Stimulated activated CD4-positive, alpha-beta T cell treated with anti-CD3 and anti-CD28 coated beads, TNF-alpha, amount 100 ng/mL, for 1 hour (primary cell): ENCODE measurements around the gene CSNK1D.

Source experiments
- DNase-seq, 3 donors: peaks; one replicate each; pipeline ENCODE4 v3.0.0-alpha.2; 2020; ENCODE audit warnings: low read depth in 3 of 3, low spot score in 1 of 3

CSNK1D gene

DNA sequence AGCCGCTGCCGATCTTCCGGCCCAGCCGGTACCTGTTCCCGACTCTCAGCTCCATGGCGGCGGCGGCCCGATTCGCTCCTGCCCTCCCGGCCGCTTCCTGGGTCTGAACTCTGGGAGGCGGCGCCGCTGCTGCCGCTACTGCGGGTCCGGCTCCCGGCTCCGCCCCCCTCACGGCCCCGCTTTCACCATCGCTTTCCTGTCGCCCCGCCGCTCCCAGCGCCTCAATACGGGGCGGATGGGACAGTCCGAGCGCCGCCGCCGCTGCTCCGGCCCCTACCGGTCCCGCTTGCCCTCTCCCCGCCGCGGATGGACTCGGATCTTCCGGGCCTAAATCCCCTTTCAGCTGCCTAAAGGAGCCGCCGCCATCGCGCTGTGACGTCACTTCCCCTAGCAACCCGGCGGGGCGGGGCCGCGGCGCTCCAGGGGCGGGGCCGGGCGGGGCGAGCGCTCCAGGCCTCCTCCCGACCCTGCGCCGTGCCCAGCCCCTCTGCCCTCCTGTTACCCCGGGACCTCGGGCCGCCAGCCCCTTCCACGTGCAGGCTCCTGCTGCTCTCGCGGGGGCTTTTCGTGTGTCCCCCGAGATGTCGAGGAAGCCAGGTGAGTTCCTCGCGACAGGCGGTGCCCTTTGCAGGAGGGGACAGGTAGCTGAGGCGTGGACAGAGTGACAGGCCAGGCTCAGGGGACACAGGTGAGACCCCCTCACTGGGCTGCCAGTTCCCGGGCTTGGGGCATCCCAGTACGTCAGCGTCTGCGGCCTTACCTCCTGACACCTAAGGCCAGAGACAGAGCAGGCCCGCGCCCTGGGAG lies at the start of gene CSNK1D:
Gene CSNK1D, minus strand, starts transcription at position 374 of the 807 bp plus-strand sequence. Its CDS starts 319 bp downstream, at position 55.
- peak; percentile 74 to 93 (median 81) for DNase-seq

- no peak for DNase-seq
Observed at GRCh38 chr17:82322526-82323453, 49.3 kb upstream of the CSNK1D start.

GRCh38 chr17:82321947-82322466 lies 48.5 kb upstream of the CSNK1D start:
- no peak for DNase-seq

DNA sequence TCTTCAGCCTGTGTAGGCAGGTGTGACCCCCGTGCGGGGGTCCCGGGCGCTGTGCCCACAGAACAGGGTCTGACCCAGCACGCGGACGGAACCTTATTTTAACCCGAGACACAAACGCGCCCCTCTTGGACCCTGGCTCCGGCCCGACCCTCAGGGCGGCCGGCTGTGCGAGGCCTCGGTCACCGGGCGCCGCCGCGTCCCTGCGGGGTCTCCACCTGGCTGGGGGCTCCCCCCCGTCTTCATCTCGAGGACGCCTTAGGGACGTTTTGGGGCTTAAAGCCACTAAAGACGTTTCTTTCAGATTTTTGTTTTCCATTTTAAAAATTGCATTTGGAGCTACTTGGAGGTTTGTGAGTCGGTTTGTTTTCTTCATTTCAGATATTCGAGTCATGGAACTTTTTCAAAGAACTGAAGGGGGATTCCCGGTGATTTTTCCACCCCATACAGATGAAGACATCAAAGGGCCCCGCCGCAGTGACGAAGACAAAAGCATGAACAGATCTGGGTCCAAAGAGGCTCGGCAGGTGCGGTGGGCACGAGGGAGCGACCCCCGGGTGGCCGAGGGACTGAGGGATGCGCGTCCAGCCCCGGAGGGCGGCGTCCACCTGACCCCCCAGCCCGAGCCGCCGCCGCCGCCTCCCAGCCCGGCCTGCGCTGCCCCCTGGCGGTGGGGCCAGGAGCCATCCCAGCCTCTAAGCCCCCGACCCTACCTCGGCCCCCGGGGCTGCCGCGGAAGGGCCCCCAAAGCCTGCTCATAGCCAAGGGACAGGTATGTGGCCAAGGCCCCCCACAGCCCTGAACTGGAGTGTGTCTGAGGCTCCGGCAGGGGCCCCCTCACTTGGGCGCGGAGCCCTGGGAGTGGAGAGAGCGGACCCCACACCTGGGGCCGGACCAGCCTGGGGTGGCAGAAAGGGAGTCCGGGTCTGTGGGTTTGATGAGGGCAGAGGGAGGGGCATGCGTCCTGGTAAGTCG lies 47.7 kb upstream of the CSNK1D start:
- peak; percentile 63 to 68 (median 64) for DNase-seq

DNA sequence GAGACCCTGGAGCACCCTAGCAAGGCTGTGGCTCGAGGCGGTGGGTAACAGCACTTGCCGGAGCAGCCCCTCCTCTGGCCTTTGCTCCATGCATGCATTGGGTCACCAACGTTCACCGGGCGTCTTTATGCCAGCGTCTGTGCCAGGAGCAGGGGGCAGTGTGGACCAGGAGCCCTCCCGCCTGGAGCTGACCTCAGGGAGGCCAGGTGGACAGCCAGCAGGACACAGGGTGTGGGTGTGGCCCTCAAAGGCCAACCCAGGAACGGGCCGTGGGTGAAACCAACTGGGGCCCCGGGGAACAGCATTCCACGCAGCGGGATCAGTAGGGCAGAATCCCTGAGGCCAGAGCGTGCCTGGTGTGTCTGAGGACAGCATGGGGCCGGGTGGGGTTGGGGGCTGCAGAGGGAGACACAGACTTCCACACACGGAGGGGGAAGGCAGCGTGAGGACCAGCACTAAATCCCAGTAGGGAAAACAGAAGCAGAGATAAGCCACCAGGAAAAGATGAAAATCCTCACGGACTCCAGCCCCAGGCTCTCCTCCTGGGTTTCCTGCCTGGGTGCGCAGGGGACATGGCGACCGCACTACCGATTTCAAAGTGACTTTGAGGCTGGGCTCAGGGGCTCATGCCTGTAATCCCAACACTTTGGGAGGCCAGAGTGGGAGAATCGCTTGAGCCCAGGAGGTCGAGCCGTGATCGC lies 46.8 kb upstream of the CSNK1D start:
- DNase-seq, result no peak

- DNase-seq, result no peak
Observed at GRCh38 chr17:82319619-82320062, 46.1 kb upstream of the CSNK1D start.

DNA sequence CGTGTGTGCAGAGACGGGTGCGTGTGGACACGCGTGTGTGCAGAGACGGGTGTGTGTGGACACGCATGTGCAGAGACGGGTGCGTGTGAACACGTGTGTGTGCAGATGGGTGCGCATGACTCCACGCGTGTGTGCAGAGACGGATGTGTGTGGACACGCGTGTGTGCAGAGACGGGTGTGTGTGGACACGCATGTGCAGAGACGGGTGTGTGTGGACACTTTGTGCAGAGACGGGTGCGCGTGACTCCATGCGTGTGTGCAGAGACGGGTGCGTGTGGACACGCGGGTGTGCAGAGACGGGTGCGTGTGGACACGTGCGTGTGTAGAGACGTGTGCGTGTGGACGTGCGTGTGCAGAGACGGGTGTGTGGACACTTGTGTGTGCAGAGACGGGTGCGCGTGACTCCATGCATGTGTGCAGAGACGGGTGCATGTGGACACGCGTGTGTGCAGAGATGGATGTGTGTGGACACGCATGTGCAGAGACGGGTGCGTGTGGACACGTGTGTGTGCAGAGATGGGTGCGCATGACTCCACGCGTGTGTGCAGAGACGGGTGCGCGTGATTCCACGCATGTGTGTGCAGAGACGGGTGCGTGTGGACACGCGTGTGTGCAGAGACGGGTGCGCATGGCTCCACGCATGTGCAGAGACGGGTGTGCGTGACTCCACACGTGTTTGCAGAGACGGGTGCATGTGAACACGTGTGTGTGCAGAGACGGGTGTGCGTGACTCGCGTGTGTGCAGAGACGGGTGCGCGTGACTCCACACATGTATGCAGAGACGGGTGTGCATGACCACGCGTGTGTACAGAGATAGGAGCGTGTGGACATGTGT lies 45.5 kb upstream of the CSNK1D start:
- no peak for DNase-seq

- no peak for DNase-seq
Observed at GRCh38 chr17:82318169-82318498, 44.6 kb upstream of the CSNK1D start.

DNA sequence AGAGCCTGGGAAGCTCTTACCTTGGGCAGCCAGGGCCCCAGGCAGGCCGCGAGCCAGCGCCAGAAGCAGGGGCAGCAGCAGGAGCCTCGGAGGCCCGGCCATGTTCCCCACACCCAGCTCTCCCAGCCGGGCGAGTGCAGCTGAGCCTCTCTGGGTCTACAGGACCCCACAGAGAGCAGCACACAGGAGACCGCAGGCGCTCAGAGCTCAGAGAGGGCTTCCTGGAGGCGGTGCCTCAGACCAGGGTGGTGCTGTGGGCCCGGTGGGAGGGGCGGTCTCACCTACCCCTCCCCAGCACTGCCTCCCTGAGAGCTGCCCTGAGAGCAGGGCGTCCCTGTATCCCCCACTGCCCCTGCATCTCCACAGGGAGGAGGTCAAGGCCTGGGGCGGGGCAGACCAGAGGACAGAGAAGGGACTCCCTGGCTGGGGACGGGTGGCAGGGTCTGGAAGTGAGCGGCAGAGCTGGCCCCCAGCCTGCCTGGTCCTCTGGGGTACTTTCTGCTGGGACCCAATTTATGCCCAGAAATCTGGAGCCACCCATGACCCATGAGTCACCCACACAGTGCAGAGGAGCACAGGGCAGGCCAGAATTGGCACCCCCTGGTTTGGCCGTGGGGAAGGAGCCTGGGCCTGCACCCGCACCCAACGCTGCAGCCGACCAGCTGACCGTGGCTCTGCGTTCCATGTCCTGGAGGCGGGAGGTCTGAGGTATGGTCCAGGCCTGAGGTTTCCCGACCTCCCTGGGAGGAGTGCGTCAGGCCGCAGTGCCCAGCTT lies 44.1 kb upstream of the CSNK1D start, which contains the start of gene CD7:
Gene CD7, minus strand, starts transcription at position 215 of the 775 bp plus-strand sequence. Its CDS starts 113 bp downstream, at position 102.
- DNase-seq, result peak in 1 of 3 donors; percentile 60

DNA sequence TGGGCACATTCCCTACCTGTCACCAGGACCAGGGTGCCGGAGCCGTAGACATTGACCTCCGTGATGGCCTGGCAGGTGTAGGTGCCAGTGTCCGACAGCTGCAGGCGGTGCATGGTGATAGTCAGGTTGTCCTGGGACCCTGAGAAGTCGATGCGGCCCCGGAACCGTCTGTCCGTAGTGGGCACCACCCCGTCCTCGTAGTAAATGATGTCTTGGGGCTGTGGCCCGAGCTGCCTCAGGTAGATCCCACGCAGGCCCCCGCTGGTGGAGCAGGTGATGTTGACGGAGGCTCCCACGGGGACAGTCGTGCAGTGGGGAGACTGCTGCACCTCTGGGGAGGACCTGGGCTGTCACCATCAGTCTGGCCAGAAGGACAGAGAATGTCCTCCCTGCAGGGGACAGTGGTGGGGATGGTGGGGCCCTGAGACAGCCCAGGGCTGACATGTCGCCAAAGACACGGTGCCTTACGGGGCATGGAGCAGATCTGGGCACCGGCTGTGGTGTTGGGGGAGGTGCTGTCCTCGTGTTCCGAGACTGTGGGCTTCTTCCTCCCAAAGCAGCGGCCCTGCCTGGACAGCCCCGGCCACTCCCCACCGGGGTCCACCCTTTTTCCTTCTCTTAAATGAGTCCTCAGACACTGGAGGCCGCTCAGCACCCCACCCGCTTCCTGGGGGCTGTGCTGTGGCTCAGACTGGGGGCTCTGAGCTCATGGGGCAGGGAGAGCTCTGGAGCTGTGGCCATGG lies 43.3 kb upstream of the CSNK1D start:
- no peak for DNase-seq

DNA sequence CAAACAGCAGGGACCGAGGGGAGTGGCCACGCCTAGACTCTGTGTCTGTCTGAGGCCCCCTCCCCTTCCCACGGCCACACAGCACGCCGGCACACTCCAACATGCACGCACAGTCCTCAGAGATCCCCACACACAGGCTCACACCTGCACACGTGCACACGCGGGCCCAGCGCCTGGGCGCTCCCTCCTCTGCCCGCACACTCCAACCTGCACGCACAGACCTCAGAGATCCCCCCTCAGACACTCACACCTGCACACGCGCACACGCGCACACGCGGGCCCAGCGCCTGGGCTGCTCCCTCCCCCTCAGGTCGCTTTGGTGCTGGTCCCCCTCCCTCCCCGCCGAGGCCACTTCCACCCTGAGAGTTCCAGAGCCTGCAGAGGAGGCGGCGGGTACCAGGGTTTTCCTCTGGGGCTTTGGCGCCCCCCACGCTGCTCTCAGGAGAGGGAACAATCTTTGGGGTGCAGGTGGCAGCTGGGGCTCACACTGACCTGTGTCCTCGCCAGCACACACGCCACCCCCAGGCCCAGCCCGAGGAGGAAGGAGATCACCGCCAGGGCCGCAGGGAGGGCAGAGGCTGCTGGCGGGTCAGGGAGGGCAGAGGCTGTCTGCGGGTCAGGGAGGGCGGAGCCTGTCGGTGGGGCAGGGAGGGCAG lies 42.3 kb upstream of the CSNK1D start:
- DNase-seq, result no peak

GRCh38 chr17:82314727-82315605 lies 41.5 kb upstream of the CSNK1D start:
- DNase-seq, result no peak

DNA sequence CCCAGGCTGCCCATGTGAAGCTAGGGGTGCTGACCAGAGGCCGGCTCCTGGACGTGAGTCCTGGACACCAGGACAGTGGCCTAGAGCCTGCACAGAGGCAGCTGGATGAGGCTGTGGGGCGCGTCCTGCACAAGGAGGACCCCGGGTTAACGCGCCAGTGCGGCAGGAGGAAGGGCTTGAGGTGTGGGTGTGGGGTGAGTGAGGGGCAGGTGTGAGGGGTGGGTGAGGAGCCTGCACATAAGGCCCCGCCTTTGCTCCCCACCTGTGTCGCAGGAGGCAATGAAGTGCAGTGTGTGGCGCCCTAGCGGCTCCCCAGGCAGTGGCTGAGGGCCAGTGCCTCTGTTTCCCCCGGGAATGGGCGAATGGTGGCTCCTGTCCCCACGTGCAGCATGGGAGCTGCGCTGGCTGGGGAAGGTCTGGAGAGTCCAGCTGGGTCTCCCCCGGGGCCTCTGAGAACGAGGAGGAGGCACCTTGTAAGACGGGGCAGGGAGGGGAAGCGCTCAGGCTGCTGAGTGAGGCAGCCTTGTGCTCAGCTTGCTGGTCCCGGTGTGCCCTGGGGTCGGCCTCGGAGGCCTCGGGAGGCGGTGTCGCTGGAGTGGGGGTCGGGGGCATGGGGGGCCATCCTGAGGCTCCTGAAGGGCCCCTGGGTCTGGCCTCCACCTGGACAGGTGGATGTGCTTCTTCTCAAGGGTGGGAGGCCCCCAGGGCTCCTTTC lies 40.7 kb upstream of the CSNK1D start:
- DNase-seq, result no peak

DNA sequence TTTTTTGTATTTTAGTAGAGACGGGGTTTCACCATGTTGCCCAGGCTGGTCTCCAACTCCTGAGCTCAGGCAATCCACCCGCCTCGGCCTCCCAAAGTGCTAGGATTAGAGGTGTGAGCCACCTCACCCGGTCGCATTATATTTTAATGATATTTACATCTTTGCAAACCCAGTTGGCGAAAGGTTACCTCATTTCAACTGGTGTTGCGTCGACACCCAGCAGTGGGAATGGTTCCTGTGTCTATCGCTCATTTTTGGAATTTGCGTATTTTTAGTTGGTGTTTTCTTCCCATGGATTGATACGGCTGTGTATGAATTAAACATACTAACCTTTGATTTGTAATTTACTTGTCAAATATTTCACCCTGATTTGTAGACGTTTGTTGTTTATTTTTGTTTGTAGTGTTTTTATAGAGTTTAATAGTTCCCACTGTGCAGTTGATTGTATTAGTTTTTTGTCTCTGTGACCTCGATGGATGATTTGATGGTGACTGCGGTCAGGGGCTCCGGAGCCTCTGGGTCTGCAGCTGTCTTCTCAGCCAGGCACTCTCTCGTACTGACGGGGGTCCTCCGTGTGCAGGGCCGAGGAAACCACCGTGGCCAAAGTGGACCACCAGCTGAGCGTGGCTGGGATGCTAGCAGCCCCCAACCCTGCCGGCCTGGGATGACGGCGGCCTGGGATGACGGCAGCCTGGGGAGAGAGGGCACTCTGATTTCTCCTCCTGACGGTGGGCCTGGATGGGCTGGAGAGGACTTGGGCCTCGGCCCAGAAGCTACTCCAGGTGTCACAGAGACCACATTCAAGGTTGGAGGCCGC lies 39.9 kb upstream of the CSNK1D start:
- no peak for DNase-seq

- no peak for DNase-seq
Observed at GRCh38 chr17:82311971-82312370, 38.5 kb upstream of the CSNK1D start.
